CD1c-positive myeloid dendritic cell (primary cell): ENCODE results near the gene EPS8L2.

ENCODE experiments used
- DNase-seq: peaks from one replicate; pipeline ENCODE4 v3.0.0-alpha.2; 2016; ENCODE audit errors: extremely low spot score

The EPS8L2 gene

GRCh38 chr11:762421-763072 lies 56.5 kb downstream of the EPS8L2 start:
- DNase-seq, result peak; percentile 52

DNA sequence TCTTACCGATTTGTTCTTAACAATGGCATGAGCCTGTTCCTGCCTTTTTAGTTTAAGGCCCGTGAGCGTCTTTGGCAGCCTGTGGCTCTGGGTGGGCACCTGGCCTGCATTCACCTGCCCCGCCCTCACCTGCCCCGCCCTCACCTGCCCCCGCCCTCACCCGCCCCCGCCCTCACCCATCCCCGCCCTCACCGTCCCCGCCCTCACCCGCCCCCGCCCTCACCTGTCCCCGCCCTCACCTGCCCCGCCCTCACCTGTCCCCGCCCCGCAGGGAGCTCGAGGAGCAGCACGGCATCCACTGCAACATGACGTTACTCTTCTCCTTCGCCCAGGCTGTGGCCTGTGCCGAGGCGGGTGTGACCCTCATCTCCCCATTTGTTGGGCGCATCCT lies 57.0 kb downstream of the EPS8L2 start:
- no peak for DNase-seq

- no peak for DNase-seq
Measured at GRCh38 chr11:763549-764321, 57.7 kb downstream of the EPS8L2 start.

GRCh38 chr11:764322-765024 lies 58.4 kb downstream of the EPS8L2 start:
- no peak for DNase-seq

- peak; percentile 64 for DNase-seq
Measured at GRCh38 chr11:765025-765801, 59.2 kb downstream of the EPS8L2 start.

- DNase-seq, result no peak
Measured at GRCh38 chr11:765802-766091, 59.7 kb downstream of the EPS8L2 start.

GRCh38 chr11:766106-766935 lies 60.3 kb downstream of the EPS8L2 start:
- DNase-seq, result peak; percentile 69

DNA sequence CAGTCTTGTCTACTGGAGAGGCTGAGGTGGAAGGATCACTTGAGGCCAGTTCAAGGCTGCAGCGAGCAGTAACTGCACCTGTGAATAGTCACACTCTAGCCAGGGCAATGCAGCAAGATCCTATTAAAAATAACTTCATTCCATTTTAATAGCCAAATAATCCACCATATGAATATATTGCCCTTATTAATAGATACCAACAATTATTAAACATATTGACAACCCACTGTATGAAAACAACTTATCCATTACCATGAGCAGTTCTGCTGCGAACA lies 60.8 kb downstream of the EPS8L2 start:
- DNase-seq, result no peak

- DNase-seq, result no peak
Measured at GRCh38 chr11:767238-767637, 61.2 kb downstream of the EPS8L2 start.

DNA sequence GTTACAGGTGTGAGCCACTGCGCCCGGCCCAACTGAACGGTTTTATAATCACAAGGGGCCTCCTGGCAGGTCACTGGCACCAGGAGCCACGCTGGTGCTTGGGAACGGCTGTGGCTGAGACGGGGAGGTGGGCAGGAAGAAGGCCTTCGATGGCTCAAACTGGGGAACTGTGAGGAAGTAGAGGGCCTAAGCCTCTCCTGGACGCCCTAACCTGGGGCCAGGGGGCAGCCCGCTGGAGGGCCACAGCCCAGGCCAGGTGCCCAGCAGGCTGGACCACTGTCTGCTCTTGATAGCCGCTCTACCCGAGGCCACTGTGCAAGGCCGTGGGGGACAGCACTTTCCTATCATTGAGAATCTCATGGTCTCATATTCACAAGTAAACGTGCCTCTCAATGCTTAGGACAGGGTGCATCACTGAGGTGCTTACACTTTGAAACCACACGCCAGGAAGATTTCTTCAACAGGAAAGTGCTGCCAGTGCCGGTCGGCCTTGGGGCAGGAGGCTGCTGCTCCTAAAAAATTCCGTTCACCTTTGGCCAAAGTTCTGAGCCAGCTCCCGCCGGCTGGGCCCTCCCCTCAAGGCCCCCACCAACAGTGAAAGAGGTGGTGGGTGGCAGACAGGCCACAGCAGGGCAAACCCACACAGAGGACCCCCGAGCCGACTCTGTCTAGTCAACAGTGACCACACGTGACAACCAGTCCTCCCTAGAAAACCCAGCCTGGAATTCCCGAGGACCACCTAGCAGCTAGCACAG lies 64.0 kb downstream of the EPS8L2 start:
- DNase-seq, result no peak

GRCh38 chr11:770642-771616 lies 64.9 kb downstream of the EPS8L2 start:
- DNase-seq, result no peak

DNA sequence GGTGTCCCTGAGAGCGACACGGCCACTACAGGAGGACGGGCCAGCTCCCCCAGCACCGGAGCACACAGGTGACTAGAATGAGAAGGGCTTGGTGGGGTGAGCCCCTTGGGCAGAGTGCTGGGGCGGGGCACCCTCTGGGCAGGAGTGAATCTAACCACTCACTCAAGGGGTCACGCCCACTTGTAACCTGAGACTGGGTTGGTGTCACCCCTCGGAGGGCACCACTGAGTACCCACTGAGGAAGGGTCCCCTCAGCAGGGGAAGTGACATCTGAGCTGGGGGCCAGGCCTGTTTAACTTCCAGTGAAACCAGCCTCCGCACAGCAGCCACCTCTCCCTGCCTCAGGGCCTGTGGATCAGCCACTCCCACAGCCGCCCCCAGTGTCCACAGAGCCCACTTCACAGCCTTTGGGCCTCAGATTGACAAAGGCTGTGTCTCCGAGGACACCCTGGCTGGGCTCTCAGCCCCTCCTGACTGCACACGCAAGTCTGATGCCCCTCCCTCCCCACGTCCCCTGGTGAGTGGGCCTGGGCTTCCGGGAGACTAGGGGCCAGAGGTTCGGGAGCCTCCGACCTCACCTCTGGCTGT lies 65.7 kb downstream of the EPS8L2 start:
- no peak for DNase-seq

DNA sequence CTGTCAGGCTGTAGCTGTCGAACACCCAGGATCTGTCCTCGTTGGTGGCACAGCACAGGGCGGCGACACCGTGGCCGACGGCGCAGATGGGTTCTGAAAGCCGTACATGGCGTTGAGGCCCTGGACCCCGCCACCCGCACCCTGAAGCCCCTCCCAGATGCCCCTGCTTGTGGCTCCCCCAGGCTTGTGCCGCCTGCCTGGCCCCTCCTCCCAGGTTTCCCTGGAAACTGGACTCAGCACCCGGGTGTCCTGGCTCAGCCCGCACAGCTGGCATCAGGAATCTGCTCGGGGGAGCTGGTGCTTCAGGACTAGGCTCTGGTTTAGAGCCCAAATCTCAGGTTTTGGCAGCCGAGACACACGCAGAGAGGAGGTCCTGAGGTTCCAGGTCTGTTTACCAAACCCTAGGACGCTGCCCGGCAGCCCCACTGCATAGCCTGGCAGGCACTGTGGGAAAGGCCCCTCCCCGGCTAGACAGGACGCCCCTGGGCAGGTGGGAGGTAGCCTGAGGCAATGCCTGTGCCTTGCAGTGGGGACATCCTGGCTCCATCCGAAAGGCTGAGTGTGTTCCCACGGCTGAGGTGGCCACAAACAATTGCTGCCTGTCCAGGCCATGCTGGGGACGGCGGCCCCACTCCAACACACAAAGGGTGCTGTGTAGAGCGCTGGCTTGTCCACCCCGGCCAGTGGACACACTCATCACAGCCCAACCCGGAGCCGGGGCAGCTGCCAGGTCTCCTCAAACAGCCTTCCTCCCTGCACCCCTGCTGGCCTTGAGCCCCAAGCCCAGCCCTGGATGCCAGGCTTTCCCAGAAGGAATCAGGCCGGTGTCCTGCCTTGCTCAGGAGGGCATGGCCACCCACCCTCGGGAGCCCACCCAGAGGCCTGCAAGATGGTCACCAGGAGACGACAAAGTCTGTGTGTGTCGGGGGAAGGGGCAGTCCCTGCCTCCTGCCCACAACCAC lies 66.7 kb downstream of the EPS8L2 start:
- no peak for DNase-seq

GRCh38 chr11:773425-773824 lies 67.4 kb downstream of the EPS8L2 start:
- DNase-seq, result no peak

GRCh38 chr11:773830-774229 lies 67.8 kb downstream of the EPS8L2 start:
- DNase-seq, result no peak

- DNase-seq, result no peak
Measured at GRCh38 chr11:774873-775592, 69.0 kb downstream of the EPS8L2 start.

DNA sequence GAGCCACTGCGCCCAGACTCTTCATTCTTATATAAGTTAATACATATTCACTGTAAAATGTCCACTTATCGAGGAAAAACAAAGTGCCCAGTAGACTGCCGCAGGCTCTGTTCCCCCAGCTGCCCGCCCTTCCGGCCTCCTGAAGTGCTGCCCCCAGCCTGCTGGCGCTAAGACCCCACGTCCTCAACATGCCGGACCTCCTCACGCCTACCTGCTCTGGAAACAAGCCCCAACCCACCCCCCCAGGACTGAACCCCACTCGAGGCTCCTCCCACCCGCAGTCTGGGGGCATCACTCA lies 70.2 kb downstream of the EPS8L2 start:
- DNase-seq, result no peak
